ENCODE results near the gene NRAS. TPM values are rescaled to one million over a fixed set of nuclear protein-coding genes. Genes with fewer than 3 reads are reported as not detected.

The NRAS gene
- total and polyA plus RNA-seq, 5 donors, result 4.8 to 12.8 (median 8.8) TPM

GRCh38 chr1:114753143-114753542, 36.6 kb upstream of the NRAS start:
- intact Hi-C loops (cut with DNase I), result no loop called here

GRCh38 chr1:114750780-114751179, 34.2 kb upstream of the NRAS start:
- no peaks in the 10 kb centered on the region for H3K9me3 ChIP-seq (ENCODE audit: control insufficient read depth, low read length)
- H3K27ac ChIP-seq (ENCODE audit: low read length), result peak overlapping the region; percentile 64
- H3K27me3 ChIP-seq (ENCODE audit: control insufficient read depth, insufficient read depth), result no peaks in the 10 kb centered on the region
- DNase-seq, result no peak
- WGBS, result 57% methylated on average over 5 of the region's 5 CpGs
- peaks cover 14% of the 10 kb centered on the region for H3K4me1 ChIP-seq (ENCODE audit: control insufficient read depth, insufficient read depth, low read length)
- H3K4me3 ChIP-seq (ENCODE audit: low read length), result no peak overlapping the region
- ATAC-seq, result no peak
- intact Hi-C loops (cut with DNase I), result no loop called here

More at GRCh38 chr1:114753143-114753542, 36.6 kb upstream of the NRAS start:
- H3K9me3 ChIP-seq (ENCODE audit: control insufficient read depth, low read length), result no peaks in the 10 kb centered on the region
- H3K4me1 ChIP-seq (ENCODE audit: control insufficient read depth, insufficient read depth, low read length), result peaks cover 14% of the 10 kb centered on the region
- no peak overlapping the region for H3K4me3 ChIP-seq (ENCODE audit: low read length)
- H3K27me3 ChIP-seq (ENCODE audit: control insufficient read depth, insufficient read depth), result no peaks in the 10 kb centered on the region
- DNase-seq (no peak), ATAC-seq (no peak)
- 49% methylated on average over 4 of the region's 4 CpGs for WGBS
- H3K27ac ChIP-seq (ENCODE audit: low read length), result no peak overlapping the region

- Histone ChIP-seq H3K4me1 (ENCODE audit: control insufficient read depth, insufficient read depth, low read length) (peaks cover 14% of the 10 kb centered on the region), H3K27ac (ENCODE audit: low read length) (no peak overlapping the region), H3K27me3 (ENCODE audit: control insufficient read depth, insufficient read depth) (no peaks in the 10 kb centered on the region), H3K9me3 (ENCODE audit: control insufficient read depth, low read length) (no peaks in the 10 kb centered on the region), H3K4me3 (ENCODE audit: low read length) (no peak overlapping the region)
- intact Hi-C loops (cut with DNase I), result no loop called here
- 65% methylated on average over 5 of the region's 5 CpGs for WGBS
- DNase-seq (no peak), ATAC-seq (no peak)
These were observed 33.3 kb upstream of the NRAS start for GRCh38 chr1:114749835-114750234.

- no peaks in the 10 kb centered on the region for H3K27me3 ChIP-seq (ENCODE audit: control insufficient read depth, insufficient read depth)
- H3K9me3 ChIP-seq (ENCODE audit: control insufficient read depth, low read length), result no peaks in the 10 kb centered on the region
- DNase-seq, result no peak
- no peak overlapping the region for H3K27ac ChIP-seq (ENCODE audit: low read length)
- no peak overlapping the region for H3K4me3 ChIP-seq (ENCODE audit: low read length)
- 77% methylated on average over 6 of the region's 6 CpGs for WGBS
- H3K4me1 ChIP-seq (ENCODE audit: control insufficient read depth, insufficient read depth, low read length), result peaks cover 5% of the 10 kb centered on the region
- ATAC-seq, result no peak
- intact Hi-C loops (cut with DNase I), result no loop called here
These were observed 30.0 kb upstream of the NRAS start for GRCh38 chr1:114746450-114747121.

- H3K27ac ChIP-seq (ENCODE audit: low read length), result no peak overlapping the region
- no peak for ATAC-seq
These were observed 28.7 kb upstream of the NRAS start for GRCh38 chr1:114745291-114745690.

GRCh38 chr1:114741963-114742746, 25.6 kb upstream of the NRAS start:
- DNase-seq, result no peak
- no peak for ATAC-seq
- peaks cover 2% of the 10 kb centered on the region for H3K4me1 ChIP-seq (ENCODE audit: control insufficient read depth, insufficient read depth, low read length)
- WGBS, result 94% methylated on average over 11 of the region's 11 CpGs
- intact Hi-C loops (cut with DNase I), result no loop called here
- H3K27ac ChIP-seq (ENCODE audit: low read length), result no peak overlapping the region
- H3K9me3 ChIP-seq (ENCODE audit: control insufficient read depth, low read length), result no peaks in the 10 kb centered on the region
- no peaks in the 10 kb centered on the region for H3K27me3 ChIP-seq (ENCODE audit: control insufficient read depth, insufficient read depth)
- H3K4me3 ChIP-seq (ENCODE audit: low read length), result no peak overlapping the region

More at GRCh38 chr1:114745291-114745690, 28.7 kb upstream of the NRAS start:
- H3K4me1 ChIP-seq (ENCODE audit: control insufficient read depth, insufficient read depth, low read length), result peaks cover 2% of the 10 kb centered on the region
- 54% methylated on average over 2 of the region's 2 CpGs for WGBS
- no peak overlapping the region for H3K4me3 ChIP-seq (ENCODE audit: low read length)
- no peaks in the 10 kb centered on the region for H3K9me3 ChIP-seq (ENCODE audit: control insufficient read depth, low read length)
- no peak for DNase-seq
- intact Hi-C loops (cut with DNase I), result no loop called here
- H3K27me3 ChIP-seq (ENCODE audit: control insufficient read depth, insufficient read depth), result no peaks in the 10 kb centered on the region

GRCh38 chr1:114740331-114740730, 23.8 kb upstream of the NRAS start:
- no peaks in the 10 kb centered on the region for H3K27me3 ChIP-seq (ENCODE audit: control insufficient read depth, insufficient read depth)
- peaks cover 2% of the 10 kb centered on the region for H3K4me1 ChIP-seq (ENCODE audit: control insufficient read depth, insufficient read depth, low read length)
- H3K27ac ChIP-seq (ENCODE audit: low read length), result no peak overlapping the region
- intact Hi-C loops (cut with DNase I), result no loop called here
- 93% methylated on average over 1 of the region's 1 CpG for WGBS
- H3K4me3 ChIP-seq (ENCODE audit: low read length), result no peak overlapping the region
- H3K9me3 ChIP-seq (ENCODE audit: control insufficient read depth, low read length), result no peaks in the 10 kb centered on the region
- no peak for DNase-seq
- ATAC-seq, result no peak

GRCh38 chr1:114737314-114737849, 20.8 kb upstream of the NRAS start:
- DNase-seq (no peak), ATAC-seq (no peak)
- Histone ChIP-seq H3K27me3 (ENCODE audit: control insufficient read depth, insufficient read depth) (no peaks in the 10 kb centered on the region), H3K27ac (ENCODE audit: low read length) (no peak overlapping the region), H3K9me3 (ENCODE audit: control insufficient read depth, low read length) (no peaks in the 10 kb centered on the region), H3K4me1 (ENCODE audit: control insufficient read depth, insufficient read depth, low read length) (no peaks in the 10 kb centered on the region), H3K4me3 (ENCODE audit: low read length) (no peak overlapping the region)
- intact Hi-C loops (cut with DNase I), result no loop called here
- WGBS, result 93% methylated on average over 6 of the region's 6 CpGs

GRCh38 chr1:114735479-114735878, 18.9 kb upstream of the NRAS start:
- DNase-seq (no peak), ATAC-seq (no peak)
- H3K9me3 ChIP-seq (ENCODE audit: control insufficient read depth, low read length), result no peaks in the 10 kb centered on the region
- H3K27me3 ChIP-seq (ENCODE audit: control insufficient read depth, insufficient read depth), result no peaks in the 10 kb centered on the region
- H3K4me1 ChIP-seq (ENCODE audit: control insufficient read depth, insufficient read depth, low read length), result no peaks in the 10 kb centered on the region
- H3K27ac ChIP-seq (ENCODE audit: low read length), result no peak overlapping the region
- H3K4me3 ChIP-seq (ENCODE audit: low read length), result no peak overlapping the region
- WGBS, result 90% methylated on average over 1 of the region's 1 CpG
- intact Hi-C loops (cut with DNase I), result no loop called here

- intact Hi-C loops (cut with DNase I), result no loop called here
- ATAC-seq (no peak), DNase-seq (no peak)
- Histone ChIP-seq H3K9me3 (ENCODE audit: control insufficient read depth, low read length) (no peaks in the 10 kb centered on the region), H3K27me3 (ENCODE audit: control insufficient read depth, insufficient read depth) (no peaks in the 10 kb centered on the region), H3K4me1 (ENCODE audit: control insufficient read depth, insufficient read depth, low read length) (no peaks in the 10 kb centered on the region), H3K4me3 (ENCODE audit: low read length) (no peak overlapping the region), H3K27ac (ENCODE audit: low read length) (no peak overlapping the region)
- 95% methylated on average over 1 of the region's 1 CpG for WGBS
These were observed 13.2 kb upstream of the NRAS start for GRCh38 chr1:114729782-114730181.

GRCh38 chr1:114728553-114728952, 12.0 kb upstream of the NRAS start:
- 76% methylated on average over 2 of the region's 2 CpGs for WGBS
- no peaks in the 10 kb centered on the region for H3K27me3 ChIP-seq (ENCODE audit: control insufficient read depth, insufficient read depth)
- no peak overlapping the region for H3K4me3 ChIP-seq (ENCODE audit: low read length)
- H3K4me1 ChIP-seq (ENCODE audit: control insufficient read depth, insufficient read depth, low read length), result no peaks in the 10 kb centered on the region
- ATAC-seq, result no peak
- H3K9me3 ChIP-seq (ENCODE audit: control insufficient read depth, low read length), result no peaks in the 10 kb centered on the region
- no peak overlapping the region for H3K27ac ChIP-seq (ENCODE audit: low read length)
- no peak for DNase-seq
- intact Hi-C loops (cut with DNase I), result no loop called here
